SK-N-SH (cell line): Measurements from ENCODE around the gene MLKL. TPM values are rescaled to one million over a fixed set of nuclear protein-coding genes. Genes with fewer than 3 reads are reported as not detected.

Experiments used
- CTCF ChIA-PET: fragments of 300-600, 350-600 bp; formaldehyde crosslinking; extraction: SDS; loops from one replicate; lab custom pipeline; 2021; lab: Yijun Ruan, JAX
- POLR2A ChIA-PET: fragments of 350-600 bp; sonication (Branson Sonifier 250); formaldehyde crosslinking; extraction: SDS; loops from one replicate; lab custom pipeline; 2020; ENCODE audit warnings: antibody characterized with exemption, inconsistent platforms; lab: Yijun Ruan, JAX
- DNase-seq: peaks from one replicate; pipeline ENCODE4 v3.0.0; 2012
- H2AFZ ChIP-seq: fragments of 200-600 bp; sonication (generic); 2 replicates; pipeline ENCODE4 v1.8.1; 2016; ENCODE audit warnings: antibody characterized with exemption, mild to moderate bottlenecking, low read depth
- H3F3A ChIP-seq: fragments of 200-600 bp; sonication (generic); replicated peaks from 2 replicates; pipeline ENCODE3; 2016; ENCODE audit warnings: antibody characterized with exemption, mild to moderate bottlenecking; ENCODE audit not compliant: insufficient read depth
- H3K27ac ChIP-seq, 2 experiments: fragments of 200-500 bp in 1 of 2; fragments of 200-600 bp in 1 of 2; sonication (Bioruptor generic) in 1 of 2; sonication (generic), shearing (Covaris generic) in 1 of 2; 2 replicates each; pipeline versions ENCODE4 v1.5.1 to v1.6.1; 2014 to 2016; ENCODE audit warnings: low read depth in 2 of 2, inconsistent platforms in 1 of 2, low read length in 1 of 2, mild to moderate bottlenecking in 1 of 2, mixed read lengths in 1 of 2
- H3K27me3 ChIP-seq: fragments of 200-600 bp; sonication (generic), shearing (Covaris generic); 2 replicates; pipeline ENCODE4 v1.6.1; 2016; ENCODE audit warnings: mixed run types; ENCODE audit not compliant: insufficient read depth
- H3K36me3 ChIP-seq, 2 experiments: fragments of 200-500 bp in 1 of 2; fragments of 200-600 bp in 1 of 2; sonication (Bioruptor generic) in 1 of 2; sonication (generic) in 1 of 2; replicated peaks in 1 of 2; 2 replicates each; pipeline versions ENCODE3 to v1.5.1; 2014 to 2016; ENCODE audit warnings: low read length in 1 of 2, mild to moderate bottlenecking in 1 of 2; ENCODE audit not compliant: insufficient read depth in 2 of 2, control insufficient read depth in 1 of 2
- H3K4me1 ChIP-seq, 2 experiments: fragments of 200-500 bp in 1 of 2; fragments of 200-600 bp in 1 of 2; sonication (Bioruptor generic) in 1 of 2; sonication (generic), shearing (Covaris generic) in 1 of 2; 2 replicates each; pipeline versions ENCODE4 v1.5.1 to v1.6.1; 2014 to 2016; ENCODE audit warnings: low read depth in 1 of 2, low read length in 1 of 2, mixed run types in 1 of 2; ENCODE audit not compliant: insufficient read depth in 2 of 2, control insufficient read depth in 1 of 2
- H3K4me2 ChIP-seq: fragments of 200-600 bp; sonication (generic), shearing (Covaris generic); 2 replicates; pipeline ENCODE4 v1.6.1; 2017; ENCODE audit warnings: mixed run types
- H3K4me3 ChIP-seq, 2 experiments: fragments of 200-500 bp in 1 of 2; fragments of 200-600 bp in 1 of 2; sonication (Bioruptor generic) in 1 of 2; sonication (generic), shearing (Covaris generic) in 1 of 2; 2 replicates each; pipeline versions ENCODE4 v1.5.1 to v1.8.1; 2014 to 2016; ENCODE audit warnings: low read depth in 2 of 2, inconsistent platforms in 1 of 2, low read length in 1 of 2, mild to moderate bottlenecking in 1 of 2, mixed read lengths in 1 of 2, moderate library complexity in 1 of 2
- H3K79me2 ChIP-seq: fragments of 200-600 bp; sonication (generic); 2 replicates; pipeline ENCODE4 v1.8.1; 2017; ENCODE audit warnings: mild to moderate bottlenecking; ENCODE audit not compliant: insufficient read depth
- H3K9ac ChIP-seq: fragments of 200-600 bp; sonication (generic); 2 replicates; pipeline ENCODE4 v1.6.1; 2017; ENCODE audit warnings: mixed run types
- H3K9me2 ChIP-seq: fragments of 200-600 bp; sonication (generic); 2 replicates; pipeline ENCODE4 v1.6.1; 2017; ENCODE audit warnings: mixed run types
- H3K9me3 ChIP-seq: fragments of 200-600 bp; sonication (generic); 2 replicates; pipeline ENCODE4 v1.6.1; 2017; ENCODE audit warnings: mixed run types, mild to moderate bottlenecking, moderate library complexity
- H4K20me1 ChIP-seq: fragments of 200-600 bp; sonication (generic); 2 replicates; pipeline ENCODE4 v1.6.1; 2017; ENCODE audit warnings: mild to moderate bottlenecking, mixed run types; ENCODE audit not compliant: insufficient read depth
- ELF1 ChIP-seq: IDR thresholded peaks from 2 replicates; pipeline ENCODE4 v1.4.0; 2012
- EP300 ChIP-seq, 2 experiments: IDR thresholded peaks; 2 replicates each; pipeline versions ENCODE4 v1.4.0 to v1.6.1; 2012; ENCODE audit warnings: borderline replicate concordance in 1 of 2, low read depth in 1 of 2, low read length in 1 of 2
- EZH2phosphoT487 ChIP-seq: fragments of 200-600 bp; sonication (generic); IDR thresholded peaks from 2 replicates; pipeline ENCODE4 v1.6.1; 2017; ENCODE audit warnings: low read depth, mixed run types, mild to moderate bottlenecking, antibody characterized with exemption, moderate library complexity, borderline replicate concordance
- FOSL2 ChIP-seq: IDR thresholded peaks from 2 replicates; pipeline ENCODE4 v1.4.0; 2012; ENCODE audit warnings: low read depth, mild to moderate bottlenecking, moderate library complexity, borderline replicate concordance
- FOXJ3 ChIP-seq: sonication (generic); formaldehyde crosslinking; IDR thresholded peaks from 2 replicates; pipeline ENCODE4 v1.5.1; 2020; ENCODE audit warnings: mild to moderate bottlenecking, missing genetic modification reagents
- GATA2 ChIP-seq: sonication (generic); formaldehyde crosslinking; IDR thresholded peaks from 2 replicates; pipeline ENCODE4 v1.5.0; 2020; ENCODE audit warnings: mild to moderate bottlenecking, missing genetic modification reagents
- IRF3 ChIP-seq: fragments of 150-350 bp; IDR thresholded peaks from 2 replicates; pipeline ENCODE4 v1.6.1; 2016; ENCODE audit warnings: mild to moderate bottlenecking, low read depth, low read length
- MAX ChIP-seq: IDR thresholded peaks from 2 replicates; pipeline ENCODE4 v1.4.0; 2012; ENCODE audit warnings: low read depth
- MEF2A ChIP-seq: IDR thresholded peaks from 2 replicates; pipeline ENCODE4 v1.4.0; 2012; ENCODE audit warnings: low read depth, borderline replicate concordance
- NFIC ChIP-seq: IDR thresholded peaks from 2 replicates; pipeline ENCODE4 v1.4.0; 2012; ENCODE audit warnings: borderline replicate concordance
- NRF1 ChIP-seq: IDR thresholded peaks from 2 replicates; pipeline ENCODE4 v1.6.1; 2012; ENCODE audit warnings: low read depth, mild to moderate bottlenecking, low read length
- PBX3 ChIP-seq: IDR thresholded peaks from 2 replicates; pipeline ENCODE4; 2012
- POLR2AphosphoS5 ChIP-seq: IDR thresholded peaks from 2 replicates; pipeline ENCODE4 v1.6.1; 2012; ENCODE audit warnings: low read depth, low read length
- RAD21 ChIP-seq: IDR thresholded peaks from 2 replicates; pipeline ENCODE4 v1.6.1; 2012; ENCODE audit warnings: mild to moderate bottlenecking, low read length
- RCOR1 ChIP-seq: fragments of 150-350 bp; IDR thresholded peaks from 2 replicates; pipeline ENCODE4 v1.6.1; 2017; ENCODE audit warnings: antibody characterized with exemption, low read length
- RXRA ChIP-seq: IDR thresholded peaks from 2 replicates; pipeline ENCODE4 v1.4.0; 2012; ENCODE audit warnings: low read depth, mild to moderate bottlenecking, borderline replicate concordance
- SIN3A ChIP-seq: IDR thresholded peaks from 2 replicates; pipeline ENCODE4 v1.6.1; 2012; ENCODE audit warnings: low read depth, mild to moderate bottlenecking, low read length, moderate library complexity, borderline replicate concordance
- TAF1 ChIP-seq: IDR thresholded peaks from 2 replicates; pipeline ENCODE4 v1.6.1; 2012; ENCODE audit warnings: low read depth, mild to moderate bottlenecking, low read length, moderate library complexity, borderline replicate concordance
- TCF12 ChIP-seq: IDR thresholded peaks from 2 replicates; pipeline ENCODE4 v1.4.0; 2012
- YY1 ChIP-seq: IDR thresholded peaks from 2 replicates; pipeline ENCODE4 v1.4.0; 2012; ENCODE audit warnings: low read depth, mild to moderate bottlenecking
- WGBS: methylation state at CpG from one replicate; pipeline ENCODE4 v1.1.6; 2017; ENCODE audit warnings: low lambda C conversion rate; 5-methylcytosine and 5-hydroxymethylcytosine counted together
- polyA plus RNA-seq, 3 experiments: library from polyadenylated mRNA; depleted of rRNA; stranded (reverse); fragments of >200 nt; gene quantifications; 2 replicates each; pipeline ENCODE4 v1.2.3, GENCODE V29; 2012
- TF ChIP-seq, protein P1 (sequence below): IDR thresholded peaks from 2 replicates; pipeline ENCODE4 v1.6.1; 2012; ENCODE audit warnings: mild to moderate bottlenecking, low read depth, low read length, moderate library complexity

Gene MLKL
- polyA plus RNA-seq, 1 of the 3 experiments (the other 2 are of a cell fraction): 3.6 TPM

GRCh38 chr16:74691093-74691855, 9.4 kb downstream of the MLKL start (continued):
- TF ChIP-seq POLR2AphosphoS5 (no peak), FOXJ3 (CRISPR knock-in tag) (no peak), NRF1 (no peak), SIN3A (no peak), RCOR1 (no peak), EZH2phosphoT487 (no peak), TAF1 (no peak)

DNA sequence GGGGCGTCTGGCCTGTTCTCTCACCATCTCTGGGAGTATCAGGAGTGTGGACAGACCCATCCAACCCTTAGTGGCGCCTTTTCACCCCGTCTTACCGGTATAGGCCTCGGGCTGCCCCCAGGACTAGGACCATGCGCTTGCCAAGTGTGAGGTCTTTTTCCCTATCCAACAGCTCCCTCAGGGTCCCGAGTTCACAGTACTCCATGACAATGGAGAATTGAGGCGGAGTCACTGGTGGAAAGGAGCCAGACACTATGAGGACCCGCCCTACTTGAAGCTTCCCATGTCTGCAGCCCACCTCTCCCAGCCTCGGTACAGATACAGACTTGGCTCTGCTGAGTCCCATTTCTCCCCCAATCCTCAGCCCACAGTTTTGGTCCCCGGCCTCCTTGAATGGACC, 18.1 kb downstream of the MLKL start:
- H3K9me2 ChIP-seq: no peaks in the 10 kb centered on the region
- POLR2A ChIA-PET: no interaction called here
- H3K4me1 ChIP-seq: peaks cover 0 to 2% of the 10 kb centered on the region in 2 experiments; a peak in 1 of 4 replicates
- no peaks in the 10 kb centered on the region for H3K27me3 ChIP-seq
- DNase-seq: no peak
- TF ChIP-seq MEF2A: no peak
- no peak for TF ChIP-seq RXRA
- no peak for TF ChIP-seq PBX3
- TF ChIP-seq MAX: no peak
- TF ChIP-seq GATA2: no peak
- TF ChIP-seq POLR2AphosphoS5: no peak
- no peak for TF ChIP-seq SIN3A
- TF ChIP-seq ELF1: no peak
- TF ChIP-seq EZH2phosphoT487: no peak
- no peak for TF ChIP-seq EP300 (IDR thresholded peaks at IDR 0.05; ENCODE audit: borderline replicate concordance in 1 of 2, low read depth in 1 of 2, low read length in 1 of 2)
- no peak for TF ChIP-seq NFIC
- no peak for TF ChIP-seq TAF1
- no peak for TF ChIP-seq YY1
- TF ChIP-seq FOSL2: no peak
- TF ChIP-seq RAD21: no peak
- TF ChIP-seq IRF3: no peak
- no peak for TF ChIP-seq TCF12
- no peak for TF ChIP-seq NRF1
- TF ChIP-seq, protein P1, sequence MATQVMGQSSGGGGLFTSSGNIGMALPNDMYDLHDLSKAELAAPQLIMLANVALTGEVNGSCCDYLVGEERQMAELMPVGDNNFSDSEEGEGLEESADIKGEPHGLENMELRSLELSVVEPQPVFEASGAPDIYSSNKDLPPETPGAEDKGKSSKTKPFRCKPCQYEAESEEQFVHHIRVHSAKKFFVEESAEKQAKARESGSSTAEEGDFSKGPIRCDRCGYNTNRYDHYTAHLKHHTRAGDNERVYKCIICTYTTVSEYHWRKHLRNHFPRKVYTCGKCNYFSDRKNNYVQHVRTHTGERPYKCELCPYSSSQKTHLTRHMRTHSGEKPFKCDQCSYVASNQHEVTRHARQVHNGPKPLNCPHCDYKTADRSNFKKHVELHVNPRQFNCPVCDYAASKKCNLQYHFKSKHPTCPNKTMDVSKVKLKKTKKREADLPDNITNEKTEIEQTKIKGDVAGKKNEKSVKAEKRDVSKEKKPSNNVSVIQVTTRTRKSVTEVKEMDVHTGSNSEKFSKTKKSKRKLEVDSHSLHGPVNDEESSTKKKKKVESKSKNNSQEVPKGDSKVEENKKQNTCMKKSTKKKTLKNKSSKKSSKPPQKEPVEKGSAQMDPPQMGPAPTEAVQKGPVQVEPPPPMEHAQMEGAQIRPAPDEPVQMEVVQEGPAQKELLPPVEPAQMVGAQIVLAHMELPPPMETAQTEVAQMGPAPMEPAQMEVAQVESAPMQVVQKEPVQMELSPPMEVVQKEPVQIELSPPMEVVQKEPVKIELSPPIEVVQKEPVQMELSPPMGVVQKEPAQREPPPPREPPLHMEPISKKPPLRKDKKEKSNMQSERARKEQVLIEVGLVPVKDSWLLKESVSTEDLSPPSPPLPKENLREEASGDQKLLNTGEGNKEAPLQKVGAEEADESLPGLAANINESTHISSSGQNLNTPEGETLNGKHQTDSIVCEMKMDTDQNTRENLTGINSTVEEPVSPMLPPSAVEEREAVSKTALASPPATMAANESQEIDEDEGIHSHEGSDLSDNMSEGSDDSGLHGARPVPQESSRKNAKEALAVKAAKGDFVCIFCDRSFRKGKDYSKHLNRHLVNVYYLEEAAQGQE: no peak
- no peak overlapping the region for H3K9ac ChIP-seq
- H4K20me1 ChIP-seq: no peaks in the 10 kb centered on the region
- CTCF ChIA-PET: no interaction called here
- no peaks in the 10 kb centered on the region for H3K9me3 ChIP-seq
- WGBS: 86% methylated on average over 11 of the region's 11 CpGs
- H3K79me2 ChIP-seq: no peaks in the 10 kb centered on the region
- no peak overlapping the region for H3K4me3 ChIP-seq
- H3K36me3 ChIP-seq: no peaks in the 10 kb centered on the region
- H3F3A ChIP-seq: no peaks in the 10 kb centered on the region
- no peak overlapping the region for H2AFZ ChIP-seq
- no peak overlapping the region for H3K4me2 ChIP-seq
- H3K27ac ChIP-seq: no peak overlapping the region
